Endodermal cell (in vitro differentiated cells): ENCODE measurements around the gene UCHL5. TPM values are rescaled to one million over a fixed set of nuclear protein-coding genes. Genes with fewer than 3 reads are reported as not detected.

Experiments
- DNase-seq: peaks from one replicate; pipeline ENCODE4 v3.0.0-alpha.2; 2017
- H3K27ac ChIP-seq: 2 replicates; pipeline ENCODE4 v1.5.1; 2013; ENCODE audit warnings: mild to moderate bottlenecking, low read depth, low read length, moderate library complexity
- H3K27me3 ChIP-seq: 2 replicates; pipeline ENCODE4 v1.6.1; 2013; ENCODE audit warnings: mild to moderate bottlenecking, low read length, moderate library complexity; ENCODE audit not compliant: insufficient read depth, control insufficient read depth, poor library complexity, severe bottlenecking
- H3K36me3 ChIP-seq: 2 replicates; pipeline ENCODE4 v1.7.0; 2013; ENCODE audit warnings: mild to moderate bottlenecking, low read length, moderate library complexity; ENCODE audit not compliant: control insufficient read depth, insufficient read depth
- H3K4me1 ChIP-seq: one replicate; pipeline ENCODE4 v1.7.0; 2013; ENCODE audit warnings: low read length; ENCODE audit not compliant: control insufficient read depth, insufficient read depth
- H3K4me3 ChIP-seq: 2 replicates; pipeline ENCODE4 v1.5.1; 2013; ENCODE audit warnings: mild to moderate bottlenecking, low read length, moderate library complexity
- H3K9ac ChIP-seq: 2 replicates; pipeline ENCODE4 v1.6.1; 2013; ENCODE audit warnings: mild to moderate bottlenecking, low read length, moderate library complexity; ENCODE audit not compliant: poor library complexity, severe bottlenecking; ENCODE audit errors: extremely low read depth
- H3K9me3 ChIP-seq: 2 replicates; pipeline ENCODE4 v1.6.1; 2013; ENCODE audit warnings: mild to moderate bottlenecking, low read length, moderate library complexity; ENCODE audit not compliant: control insufficient read depth
- H3K27ac Mint-ChIP-seq: 2 replicates; pipeline ENCODE4 v1.8.0; 2020; ENCODE audit warnings: mixed read lengths
- H3K27me3 Mint-ChIP-seq: 2 replicates; pipeline ENCODE4 v1.8.0; 2021; ENCODE audit warnings: mild to moderate bottlenecking, mixed read lengths; ENCODE audit not compliant: insufficient read depth
- H3K36me3 Mint-ChIP-seq: 2 replicates; pipeline ENCODE4 v1.8.0; 2020; ENCODE audit warnings: low read depth, mixed read lengths
- H3K4me1 Mint-ChIP-seq: 2 replicates; pipeline ENCODE4 v1.8.0; 2020; ENCODE audit warnings: mixed read lengths
- H3K4me3 Mint-ChIP-seq: 2 replicates; pipeline ENCODE4 v1.8.0; 2020; ENCODE audit warnings: mild to moderate bottlenecking, moderate library complexity, mixed read lengths
- H3K9me3 Mint-ChIP-seq: 2 replicates; pipeline ENCODE4 v1.8.0; 2020; ENCODE audit warnings: mild to moderate bottlenecking, mixed read lengths
- CTCF ChIP-seq: fragments of 200-600 bp; sonication (generic); conservative IDR thresholded peaks from 2 replicates; pipeline ENCODE4 v1.5.0; 2021; ENCODE audit warnings: antibody characterized with exemption, mild to moderate bottlenecking
- WGBS, 2 experiments: methylation state at CpG; one replicate each; pipeline versions ENCODE4 v1.1.5 to v1.1.7; 2013; ENCODE audit warnings: missing lambda C conversion rate in 2 of 2, mixed read lengths in 1 of 2; ENCODE audit not compliant: insufficient coverage in 1 of 2, insufficient read length in 1 of 2; 5-methylcytosine and 5-hydroxymethylcytosine counted together
- total RNA-seq, 2 donors: library from RNA; stranded (reverse); fragmentation: NEBNext Ultra II Directional in 1 of 2; extraction: Animal tissue kit (Norgen Biotek cat#: 25700) in 1 of 2; gene quantifications; 2 replicates in 1 of 2; 3 replicates in 1 of 2; pipeline ENCODE4 v1.2.1, GENCODE V29; 2021

The UCHL5 gene
- total RNA-seq, 2 donors from 2014 or later: 33.0 to 40.6 TPM

- Mint-ChIP-seq H3K9me3 (peaks cover 6% of the 10 kb centered on the region), H3K36me3 (peaks cover 12% of the 10 kb centered on the region), H3K4me3 (no peak overlapping the region), H3K4me1 (peaks cover 31% of the 10 kb centered on the region), H3K27me3 (no peaks in the 10 kb centered on the region), H3K27ac (peak overlapping the region; percentile 4)
- TF ChIP-seq CTCF: no peak
- no peaks in the 10 kb centered on the region for H3K27me3 ChIP-seq
- no peak overlapping the region for H3K9ac ChIP-seq
- H3K36me3 ChIP-seq: peaks cover 33% of the 10 kb centered on the region
- peaks cover 6% of the 10 kb centered on the region for H3K4me1 ChIP-seq
- peak overlapping the region; percentile 37 for H3K4me3 ChIP-seq
- DNase-seq: no peak
- 88% methylated on average over 1 of the region's 1 CpG; no CpG with 5 or more reads in 1 of the 2 experiments for WGBS, 2 experiments
- H3K27ac ChIP-seq: no peak overlapping the region
- peaks cover 5% of the 10 kb centered on the region for H3K9me3 ChIP-seq
These were observed 16.1 kb downstream of the UCHL5 start for GRCh38 chr1:193042766-193043691.

- Histone ChIP-seq H3K27me3 (no peaks in the 10 kb centered on the region), H3K9me3 (peaks cover under 1% of the 10 kb centered on the region), H3K36me3 (peaks cover 8% of the 10 kb centered on the region), H3K4me1 (peaks cover 6% of the 10 kb centered on the region), H3K4me3 (no peak overlapping the region), H3K27ac (no peak overlapping the region), H3K9ac (no peak overlapping the region)
- 69% methylated on average over 3 of the region's 3 CpGs; no CpG with 5 or more reads in 1 of the 2 experiments for WGBS, 2 experiments
- no peak for TF ChIP-seq CTCF
- Mint-ChIP-seq H3K9me3 (peaks cover under 1% of the 10 kb centered on the region), H3K4me1 (peaks cover 39% of the 10 kb centered on the region), H3K27me3 (no peaks in the 10 kb centered on the region), H3K27ac (no peak overlapping the region), H3K4me3 (no peak overlapping the region), H3K36me3 (peaks cover 14% of the 10 kb centered on the region)
- DNase-seq: no peak
These were observed 19.1 kb downstream of the UCHL5 start for GRCh38 chr1:193040011-193040410.

- no peak for DNase-seq
- Histone ChIP-seq H3K27ac (no peak overlapping the region), H3K4me3 (no peak overlapping the region), H3K9ac (no peak overlapping the region), H3K27me3 (no peaks in the 10 kb centered on the region), H3K36me3 (no peaks in the 10 kb centered on the region), H3K9me3 (no peaks in the 10 kb centered on the region), H3K4me1 (no peaks in the 10 kb centered on the region)
- TF ChIP-seq CTCF: no peak
- Mint-ChIP-seq H3K9me3 (peaks cover 5% of the 10 kb centered on the region), H3K36me3 (peaks cover 25% of the 10 kb centered on the region), H3K4me3 (no peak overlapping the region), H3K27me3 (no peaks in the 10 kb centered on the region), H3K27ac (peak overlapping the region; percentile 55), H3K4me1 (peaks cover 22% of the 10 kb centered on the region)
- 95% methylated on average over 2 of the region's 3 CpGs; no CpG with 5 or more reads in 1 of the 2 experiments for WGBS, 2 experiments
These were observed 22.7 kb downstream of the UCHL5 start for GRCh38 chr1:193036337-193037047.
